Breast epithelium (tissue), 4 donors: Measurements from ENCODE around the gene CAMTA1. TPM values are rescaled to one million over a fixed set of nuclear protein-coding genes. Genes with fewer than 3 reads are reported as not detected.

Experiments
- DNase-seq, 2 donors: peaks; one replicate each; pipeline ENCODE4 v3.0.0-alpha.2; 2019; ENCODE audit warnings: low spot score in 2 of 2
- H3K27ac ChIP-seq, 2 donors: fragments of 200-600 bp; sonication (generic) in 1 of 2; one replicate each; pipeline ENCODE4 v1.5.1; 2016 to 2019; ENCODE audit warnings: mild to moderate bottlenecking in 1 of 2
- H3K27me3 ChIP-seq, 2 donors: fragments of 200-600 bp; sonication (generic) in 1 of 2; one replicate each; pipeline versions ENCODE4 v1.5.1 to v1.6.0; 2017 to 2019; ENCODE audit warnings: control low read depth in 1 of 2, mild to moderate bottlenecking in 1 of 2
- H3K36me3 ChIP-seq: fragments of 200-600 bp; one replicate; pipeline ENCODE4 v1.5.1; 2019
- H3K4me1 ChIP-seq, 2 donors: fragments of 200-600 bp; sonication (generic); one replicate each; pipeline ENCODE4 v1.5.1; 2016 to 2019; ENCODE audit warnings: control low read depth in 1 of 2
- H3K4me3 ChIP-seq, 3 donors: fragments of 200-600 bp; sonication (generic); 1 replicate in 2 of 3; 2 replicates in 1 of 3; pipeline ENCODE4 v1.5.1; 2016 to 2019; ENCODE audit warnings: mild to moderate bottlenecking in 3 of 3, moderate library complexity in 2 of 3
- H3K9me3 ChIP-seq, 2 donors: fragments of 200-600 bp; sonication (generic) in 1 of 2; one replicate each; pipeline ENCODE4 v1.5.1; 2016 to 2019; ENCODE audit warnings: control low read depth in 1 of 2
- POLR2A ChIP-seq: fragments of 450-650 bp; IDR thresholded peaks from one replicate; pipeline ENCODE4 v1.6.1; 2016; ENCODE audit warnings: antibody characterized with exemption, mild to moderate bottlenecking, moderate library complexity
- POLR2AphosphoS5 ChIP-seq, 3 donors: sonication (generic); formaldehyde crosslinking; IDR thresholded peaks; one replicate each; pipeline ENCODE4 v1.6.1; 2017; ENCODE audit warnings: antibody characterized with exemption in 3 of 3
- intact Hi-C: fragments of 100-400 bp; cut with DNase I; formaldehyde crosslinking; loops from one replicate; pipeline ENCODE4 v1.15.1; 2023; ENCODE audit warnings: low total_unique reads
- total RNA-seq, 3 donors: library from RNA; depleted of rRNA; stranded (reverse); fragments of >200 nt; gene quantifications; one replicate each; pipeline ENCODE4 v1.1.0, GENCODE V29; 2016
- TF ChIP-seq, protein P1 (sequence below), 3 donors: fragments of 450-650 bp; IDR thresholded peaks; one replicate each; pipeline ENCODE4 v1.5.1; 2016 to 2017; ENCODE audit warnings: antibody characterized with exemption in 3 of 3, mild to moderate bottlenecking in 3 of 3, moderate library complexity in 3 of 3

The CAMTA1 gene
- total RNA-seq, 3 donors from 2014 or later, result 53.4 to 84.0 (median 61.9) TPM

DNA sequence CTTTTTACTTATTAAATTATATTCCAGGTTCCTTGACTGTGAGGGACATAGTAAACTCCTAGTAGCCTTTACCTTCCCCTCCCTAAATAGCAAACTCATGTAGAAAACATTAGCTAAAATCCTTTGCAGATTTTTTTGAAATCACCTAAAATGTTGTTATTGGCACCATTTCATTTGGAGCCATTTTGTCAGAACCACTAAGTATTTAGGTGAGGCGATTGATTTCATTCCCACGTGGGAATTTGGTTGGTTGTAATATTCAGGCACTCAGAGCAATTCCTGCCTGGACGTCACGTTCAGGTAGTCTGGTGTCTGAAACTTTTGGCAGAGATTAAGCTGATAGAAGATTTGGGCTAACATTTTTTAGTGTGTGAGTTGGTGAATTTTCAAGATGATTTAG is 84.3 kb downstream of the CAMTA1 start:
- Histone ChIP-seq H3K4me3 (no peak overlapping the region), H3K27ac (peak overlapping the region; percentile 73 to 84), H3K9me3 (no peaks in the 10 kb centered on the region), H3K36me3 (no peaks in the 10 kb centered on the region), H3K4me1 (peaks cover 6 to 16% of the 10 kb centered on the region in 2 donors), H3K27me3 (no peaks in the 10 kb centered on the region)
- intact Hi-C loops, result no loop called here
- no peak for DNase-seq
- TF ChIP-seq, protein P1, sequence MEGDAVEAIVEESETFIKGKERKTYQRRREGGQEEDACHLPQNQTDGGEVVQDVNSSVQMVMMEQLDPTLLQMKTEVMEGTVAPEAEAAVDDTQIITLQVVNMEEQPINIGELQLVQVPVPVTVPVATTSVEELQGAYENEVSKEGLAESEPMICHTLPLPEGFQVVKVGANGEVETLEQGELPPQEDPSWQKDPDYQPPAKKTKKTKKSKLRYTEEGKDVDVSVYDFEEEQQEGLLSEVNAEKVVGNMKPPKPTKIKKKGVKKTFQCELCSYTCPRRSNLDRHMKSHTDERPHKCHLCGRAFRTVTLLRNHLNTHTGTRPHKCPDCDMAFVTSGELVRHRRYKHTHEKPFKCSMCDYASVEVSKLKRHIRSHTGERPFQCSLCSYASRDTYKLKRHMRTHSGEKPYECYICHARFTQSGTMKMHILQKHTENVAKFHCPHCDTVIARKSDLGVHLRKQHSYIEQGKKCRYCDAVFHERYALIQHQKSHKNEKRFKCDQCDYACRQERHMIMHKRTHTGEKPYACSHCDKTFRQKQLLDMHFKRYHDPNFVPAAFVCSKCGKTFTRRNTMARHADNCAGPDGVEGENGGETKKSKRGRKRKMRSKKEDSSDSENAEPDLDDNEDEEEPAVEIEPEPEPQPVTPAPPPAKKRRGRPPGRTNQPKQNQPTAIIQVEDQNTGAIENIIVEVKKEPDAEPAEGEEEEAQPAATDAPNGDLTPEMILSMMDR (IDR thresholded peaks at IDR 0.05), result no peak
- TF ChIP-seq POLR2A (no peak), POLR2AphosphoS5 (IDR thresholded peaks at IDR 0.05) (no peak)

- Histone ChIP-seq H3K27ac (peak overlapping the region; percentile 31 to 84), H3K4me3 (no peak overlapping the region), H3K36me3 (no peaks in the 10 kb centered on the region), H3K27me3 (no peaks in the 10 kb centered on the region), H3K9me3 (no peaks in the 10 kb centered on the region), H3K4me1 (peaks cover 6 to 16% of the 10 kb centered on the region in 2 donors)
- intact Hi-C loops, result no loop called here
- DNase-seq, result no peak
- no peak for TF ChIP-seq POLR2A
- TF ChIP-seq, protein P1 (IDR thresholded peaks at IDR 0.05), result no peak
- TF ChIP-seq POLR2AphosphoS5 (IDR thresholded peaks at IDR 0.05), result no peak
Observed at GRCh38 chr1:6870086-6870485, 84.8 kb downstream of the CAMTA1 start.

DNA sequence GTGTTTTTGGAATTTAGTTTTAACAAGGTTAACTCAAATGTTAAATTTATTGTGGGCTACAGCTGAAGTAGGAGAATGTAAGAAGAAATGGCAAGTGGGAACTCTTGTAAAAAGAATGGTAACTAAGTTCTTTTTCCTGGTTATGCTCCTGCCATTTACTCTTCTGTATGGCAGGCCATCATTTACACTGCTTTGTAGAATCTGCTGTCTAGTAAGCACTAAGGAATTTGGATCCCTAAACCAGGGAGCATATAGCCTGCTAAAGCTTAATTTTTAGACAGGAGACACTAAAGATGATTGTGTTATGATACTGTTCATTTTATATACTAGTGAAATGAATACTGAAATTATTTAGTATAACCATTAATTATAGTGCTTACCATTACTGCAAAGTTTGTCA is 85.3 kb downstream of the CAMTA1 start:
- DNase-seq, result no peak
- TF ChIP-seq, protein P1 (IDR thresholded peaks at IDR 0.05), result no peak
- no peak for TF ChIP-seq POLR2A
- TF ChIP-seq POLR2AphosphoS5 (IDR thresholded peaks at IDR 0.05), result no peak
- Histone ChIP-seq H3K36me3 (no peaks in the 10 kb centered on the region), H3K4me1 (peaks cover 6 to 16% of the 10 kb centered on the region in 2 donors), H3K27me3 (no peaks in the 10 kb centered on the region), H3K4me3 (no peak overlapping the region), H3K27ac (peak overlapping the region; percentile 31 to 36), H3K9me3 (no peaks in the 10 kb centered on the region)
- intact Hi-C loops, result no loop called here

GRCh38 chr1:6871300-6871972 is 86.2 kb downstream of the CAMTA1 start:
- no peak for DNase-seq
- Histone ChIP-seq H3K4me3 (no peak overlapping the region), H3K36me3 (no peaks in the 10 kb centered on the region), H3K27me3 (no peaks in the 10 kb centered on the region), H3K4me1 (peaks cover 6 to 16% of the 10 kb centered on the region in 2 donors), H3K27ac (peak overlapping the region in 1 of 2 donors; percentile 31), H3K9me3 (no peaks in the 10 kb centered on the region)
- intact Hi-C loops, result no loop called here
- TF ChIP-seq POLR2AphosphoS5 (IDR thresholded peaks at IDR 0.05) (no peak), POLR2A (no peak)
- TF ChIP-seq, protein P1 (IDR thresholded peaks at IDR 0.05), result no peak

DNA sequence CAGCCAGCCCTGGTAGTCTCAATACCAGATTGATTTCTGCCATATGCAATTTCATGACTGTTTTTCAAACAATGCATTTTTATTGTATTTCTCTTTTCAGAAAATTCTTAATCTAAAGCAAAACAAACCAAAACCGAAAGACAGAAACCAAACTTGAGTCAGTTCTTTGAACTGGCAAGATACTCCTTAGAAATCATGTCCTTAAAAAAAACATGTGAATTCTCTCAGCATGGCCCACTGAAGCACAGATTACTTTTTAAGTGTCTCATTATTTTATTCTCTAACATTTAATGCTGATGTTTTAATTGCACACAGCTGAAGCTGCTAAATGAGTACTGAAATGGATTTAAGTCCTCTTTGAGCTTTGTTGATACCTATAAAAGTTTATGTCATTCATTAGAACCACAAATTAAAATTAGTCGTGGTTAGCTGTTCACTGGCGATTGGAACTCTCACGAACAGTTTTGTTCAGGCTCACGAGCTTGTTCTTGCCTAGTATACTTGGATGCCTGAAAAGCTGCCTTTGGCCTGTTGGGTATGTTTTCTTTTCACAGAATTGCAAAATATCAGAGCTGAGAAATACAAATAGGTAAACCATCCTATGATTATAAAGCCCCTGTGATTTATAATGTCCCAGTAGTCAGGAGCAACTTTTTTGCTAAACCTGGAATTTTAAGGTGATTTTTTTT is 87.5 kb downstream of the CAMTA1 start:
- Histone ChIP-seq H3K4me3 (no peak overlapping the region), H3K27me3 (no peaks in the 10 kb centered on the region), H3K9me3 (no peaks in the 10 kb centered on the region), H3K36me3 (no peaks in the 10 kb centered on the region), H3K4me1 (peaks cover 6 to 16% of the 10 kb centered on the region in 2 donors), H3K27ac (no peak overlapping the region)
- DNase-seq, result no peak
- intact Hi-C loops, result no loop called here
- TF ChIP-seq POLR2A, result no peak
- TF ChIP-seq, protein P1 (IDR thresholded peaks at IDR 0.05), result no peak
- no peak for TF ChIP-seq POLR2AphosphoS5 (IDR thresholded peaks at IDR 0.05)
